ENCODE data around the gene TEKT3.

Gene TEKT3

GRCh38 chr17:15290605-15291004, 50.8 kb downstream of the TEKT3 start:
- DNase-seq: no peak

GRCh38 chr17:15289285-15290183, 51.9 kb downstream of the TEKT3 start:
- no peak for DNase-seq

- DNase-seq: no peak
Observed at GRCh38 chr17:15288859-15289258, 52.5 kb downstream of the TEKT3 start.

GRCh38 chr17:15287538-15288267, 53.7 kb downstream of the TEKT3 start:
- DNase-seq: no peak

DNA sequence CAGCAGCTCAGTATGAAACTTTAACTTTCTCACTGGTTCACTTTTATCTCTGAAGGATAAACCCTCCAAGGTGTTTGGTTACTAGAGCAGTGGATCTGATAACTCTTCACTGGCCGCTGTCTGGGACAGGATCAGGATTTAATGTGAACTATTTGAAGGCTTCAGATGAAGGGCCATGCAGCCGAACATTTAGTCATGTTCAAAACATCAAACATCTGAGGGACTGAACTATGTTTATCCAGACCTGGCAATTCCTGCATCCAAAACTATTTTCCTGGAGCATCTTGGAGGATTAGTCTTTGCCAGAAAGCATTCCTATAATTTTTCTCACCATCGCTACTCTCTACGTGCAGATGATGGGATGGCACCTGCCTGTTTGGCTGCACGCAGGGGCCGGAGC, 55.9 kb downstream of the TEKT3 start:
- no peak for DNase-seq

DNA sequence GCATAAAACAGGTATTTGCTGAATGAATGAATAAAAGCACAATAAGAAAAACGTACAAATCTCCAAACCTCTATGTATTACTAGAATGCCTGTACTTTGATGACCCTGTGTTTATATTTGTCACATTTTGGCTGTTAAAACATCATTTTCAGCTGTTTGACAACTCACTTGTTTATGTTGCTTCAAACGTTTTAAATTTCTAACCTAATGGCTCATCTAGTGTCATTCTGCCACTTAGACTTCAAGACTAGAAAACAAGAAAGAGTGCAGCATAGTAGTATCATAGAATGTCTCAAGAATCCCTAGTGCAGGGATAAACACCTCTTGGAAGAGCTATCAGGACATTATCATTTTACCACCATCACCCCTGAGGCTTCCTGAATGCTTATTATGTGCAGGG, 56.9 kb downstream of the TEKT3 start:
- DNase-seq: no peak

DNA sequence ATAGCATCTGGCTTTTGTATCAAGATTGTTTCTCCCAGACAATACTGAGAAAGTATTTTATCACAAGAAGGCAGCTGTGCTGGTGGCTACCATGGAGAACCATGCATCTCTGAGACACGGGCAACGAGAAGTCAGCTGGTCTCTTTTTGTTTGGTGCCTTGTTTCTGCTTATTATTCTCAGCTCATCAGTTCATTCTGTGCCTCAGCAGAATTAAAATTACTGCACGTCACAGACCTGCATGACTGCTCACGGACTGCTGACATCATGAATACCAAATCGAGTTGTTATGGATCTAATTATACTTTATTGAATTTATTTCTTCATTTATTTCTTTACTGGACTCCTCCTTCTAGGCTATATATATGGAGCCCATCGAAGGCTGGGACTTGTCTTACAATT, 57.3 kb downstream of the TEKT3 start:
- no peak for DNase-seq

- no peak for DNase-seq
Observed at GRCh38 chr17:15281909-15282308, 59.5 kb downstream of the TEKT3 start.

GRCh38 chr17:15278924-15279477, 62.4 kb downstream of the TEKT3 start:
- no peak for DNase-seq

DNA sequence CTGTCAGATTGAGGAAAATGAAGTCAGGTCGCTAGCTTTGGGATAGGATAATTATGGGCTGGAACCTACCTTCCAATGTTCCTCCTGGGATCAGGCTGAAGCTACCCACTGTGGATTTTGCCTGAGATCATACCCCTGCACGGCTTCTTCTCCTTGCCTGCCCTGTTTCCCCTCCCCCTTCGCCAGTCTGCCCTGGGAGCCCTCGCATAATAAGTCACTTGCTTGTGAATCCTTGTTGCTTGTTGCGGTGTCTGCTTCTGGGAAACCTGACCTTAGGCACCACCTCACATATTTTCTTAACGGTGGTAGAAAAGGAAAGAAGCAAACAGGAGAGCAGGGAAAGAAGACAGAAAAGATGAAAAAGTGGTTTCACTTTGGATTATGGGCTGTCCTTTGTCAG, 63.0 kb downstream of the TEKT3 start:
- no peak for DNase-seq

DNA sequence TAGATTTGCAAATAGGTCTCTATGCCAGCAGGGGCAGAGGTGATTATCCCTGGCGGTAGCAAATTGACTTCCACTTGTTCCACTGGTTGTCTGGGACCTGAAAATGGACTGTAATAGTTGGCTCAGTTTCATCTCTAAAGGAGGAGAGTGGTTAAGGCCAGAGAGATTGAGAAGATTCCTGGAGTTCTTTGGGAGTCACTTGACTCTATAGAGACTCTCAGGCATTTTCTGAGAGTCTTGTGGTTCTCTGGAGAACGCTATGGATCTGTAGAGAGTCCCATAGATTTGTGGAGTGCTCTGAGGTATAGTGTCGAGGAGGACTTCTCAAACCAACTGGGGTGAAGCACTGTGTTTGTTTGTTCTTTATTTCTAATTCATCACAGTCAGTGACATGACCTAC, 67.4 kb downstream of the TEKT3 start:
- DNase-seq: no peak

DNA sequence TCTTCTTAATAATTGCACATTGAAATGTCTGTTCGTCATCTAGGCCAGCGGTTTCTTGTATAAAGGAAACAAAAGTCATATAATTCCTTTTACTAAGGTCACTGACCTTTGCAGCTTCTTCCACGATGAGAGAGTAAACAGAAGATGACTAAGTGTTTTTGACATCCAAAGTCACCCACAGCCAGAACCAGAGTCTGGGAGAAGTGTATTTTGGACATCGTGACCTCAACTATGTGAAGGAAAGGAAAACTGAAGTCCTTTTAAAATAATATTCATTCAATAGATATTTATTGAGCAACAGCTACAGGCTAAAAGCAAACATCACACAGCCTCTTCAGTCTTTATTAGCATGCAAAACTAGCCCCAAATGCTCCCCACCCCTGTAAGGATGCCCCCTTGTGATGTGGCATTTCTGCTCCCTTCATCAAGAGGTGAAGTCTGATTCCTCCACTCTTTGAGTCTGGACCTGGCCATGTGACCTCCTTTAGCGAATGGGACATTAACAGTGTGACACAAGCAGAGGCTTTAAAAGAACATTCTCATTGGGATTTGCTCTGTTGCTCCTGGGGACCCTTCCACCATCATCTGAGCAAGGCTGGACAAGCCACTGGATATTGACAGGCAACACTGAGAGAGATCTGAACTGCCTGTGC, 68.1 kb downstream of the TEKT3 start:
- no peak for DNase-seq

DNA sequence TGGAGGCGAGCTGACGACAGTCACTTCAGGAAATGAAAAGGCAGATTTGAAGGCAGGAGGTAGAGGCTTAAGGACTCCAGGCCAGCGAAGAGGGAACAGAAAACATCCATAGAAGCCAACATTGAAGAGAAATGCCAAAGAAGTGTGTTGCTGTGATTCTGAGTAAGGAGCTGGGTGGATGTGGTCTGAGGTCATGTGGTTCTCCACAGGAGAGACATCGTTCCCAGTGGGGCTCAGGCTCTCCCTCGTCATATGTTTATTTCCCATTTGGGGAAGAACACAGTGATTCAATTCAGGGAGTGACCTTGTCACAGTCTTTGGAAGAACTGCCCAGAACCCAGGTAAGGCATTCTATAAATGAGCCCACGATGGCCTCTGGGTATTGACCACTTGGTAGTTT, 69.7 kb downstream of the TEKT3 start:
- DNase-seq: no peak

- DNase-seq: no peak
Observed at GRCh38 chr17:15270628-15271381, 70.6 kb downstream of the TEKT3 start.

DNA sequence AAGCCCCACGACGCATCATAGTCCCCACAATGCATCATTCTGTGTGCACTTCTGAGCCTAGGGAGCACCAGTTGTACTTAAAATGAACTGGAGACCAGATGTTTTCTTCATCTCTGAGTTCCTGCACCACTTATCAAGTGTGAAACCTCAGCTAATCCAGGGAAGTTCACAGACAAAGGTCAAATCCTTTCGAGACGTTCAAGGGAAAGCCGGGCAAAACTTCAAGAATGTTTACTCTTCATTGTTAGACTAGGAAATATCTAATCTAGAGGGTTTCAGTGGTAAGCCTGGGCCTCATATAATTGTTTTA, 71.7 kb downstream of the TEKT3 start:
- no peak for DNase-seq

GRCh38 chr17:15269087-15269779, 72.2 kb downstream of the TEKT3 start:
- DNase-seq: no peak

DNA sequence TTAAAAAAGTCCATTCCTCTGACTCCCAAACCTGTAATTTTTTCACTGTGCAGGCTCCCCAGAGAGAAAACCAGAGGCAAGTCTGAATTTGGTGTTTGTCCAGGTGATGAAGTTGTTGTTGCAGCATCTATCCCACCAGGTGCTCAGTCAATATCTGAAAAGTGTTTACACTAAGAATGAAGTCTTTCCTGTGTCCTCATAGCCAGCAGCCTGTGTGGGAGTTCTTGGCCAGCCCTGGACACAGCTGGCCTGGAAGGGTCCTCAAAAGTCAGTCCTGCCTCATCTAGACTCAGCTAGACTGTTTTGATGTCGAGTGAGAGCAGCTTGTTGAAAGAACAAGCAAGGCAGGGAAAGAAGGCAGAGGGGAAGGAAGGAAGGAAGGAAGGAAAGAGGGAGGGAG, 72.9 kb downstream of the TEKT3 start:
- DNase-seq: no peak

GRCh38 chr17:15267996-15268395, 73.4 kb downstream of the TEKT3 start:
- no peak for DNase-seq

DNA sequence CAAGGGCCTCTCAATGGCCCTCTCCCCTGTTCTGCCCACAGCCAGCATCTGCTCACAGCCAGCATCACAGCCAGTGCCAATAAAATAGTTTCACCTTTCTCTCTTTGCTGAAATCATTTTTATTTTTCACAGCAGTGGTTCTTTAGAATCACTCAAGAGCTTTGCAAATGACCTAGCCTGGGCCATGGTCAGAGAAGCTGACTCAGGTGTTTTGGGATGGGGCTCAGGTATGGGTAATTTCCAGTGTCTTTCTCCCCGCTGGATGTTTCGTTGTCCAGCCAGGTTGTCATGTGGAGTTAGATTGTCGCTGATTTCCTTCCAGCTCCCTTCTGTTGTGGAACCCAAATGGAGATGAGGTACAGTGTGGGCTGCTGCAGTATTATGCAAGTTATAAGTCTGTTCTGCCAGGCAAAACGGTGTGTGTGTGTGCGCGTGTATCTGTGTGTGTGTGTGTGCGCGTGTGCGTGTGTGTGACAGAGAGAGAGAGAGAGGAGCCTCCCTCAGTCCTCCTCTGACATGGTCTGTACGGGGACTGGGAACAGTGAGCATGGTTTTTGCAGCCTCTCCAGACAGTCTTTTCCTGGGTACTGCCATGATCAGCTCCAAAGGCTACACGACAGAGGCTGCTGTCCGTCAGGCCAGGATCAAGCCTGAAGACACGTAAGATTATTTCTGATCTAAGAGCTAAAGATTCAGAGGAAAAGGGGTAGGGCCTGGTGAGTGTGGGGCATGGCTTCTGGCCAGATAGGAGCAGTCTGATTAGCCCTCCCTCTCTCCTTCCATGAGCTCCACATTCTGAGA, 74.9 kb downstream of the TEKT3 start:
- DNase-seq: no peak

DNA sequence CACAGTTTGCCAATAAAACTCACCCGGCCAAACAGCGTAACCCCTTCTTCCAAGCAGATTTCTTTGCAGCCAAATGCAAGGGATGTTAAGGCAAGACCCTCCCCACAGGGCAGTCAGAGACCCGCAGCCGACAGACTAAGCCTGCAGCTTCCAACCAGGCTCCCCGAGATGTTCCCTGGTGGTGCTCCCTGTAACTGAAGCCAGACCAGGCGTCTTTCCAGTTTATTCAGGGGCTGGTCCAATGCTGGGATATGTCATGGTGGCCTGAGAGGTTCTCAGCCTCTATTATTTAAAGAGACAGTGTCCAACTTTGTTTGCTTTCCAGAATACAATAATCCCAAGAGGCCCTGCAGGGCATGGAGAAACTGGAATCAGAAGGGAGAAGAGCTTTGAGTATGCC, 76.3 kb downstream of the TEKT3 start, which contains the start of gene PMP22:
TSS of gene PMP22 (minus strand) at position 196 of the 400 bp plus-strand sequence. CDS start 4,599 bp downstream, outside the sequence.
- DNase-seq: no peak

GRCh38 chr17:15264542-15264941, 76.9 kb downstream of the TEKT3 start:
- DNase-seq: no peak

All from NCI-H526 treated with DMSO at 0.1 percent for 48 hours (cell line).